ENCODE measurements around the gene JTB.

- TF ChIP-seq POLR2A (IDR thresholded peaks at IDR 0.05; ENCODE audit: low read depth, low read length) (no peak), BHLHE40 (IDR thresholded peaks at IDR 0.05; ENCODE audit: low read depth, low read length) (no peak), CTCF (conservative IDR thresholded peaks at IDR 0.05; ENCODE audit: low read depth, low read length) (no peak), RCOR1 (IDR thresholded peaks at IDR 0.05; ENCODE audit: insufficient replicate concordance, low read length) (no peak), MXI1 (IDR thresholded peaks at IDR 0.05; ENCODE audit: borderline replicate concordance, low read depth, low read length) (no peak), MAFK (IDR thresholded peaks at IDR 0.05; ENCODE audit: low read depth, low read length) (no peak), RFX5 (IDR thresholded peaks at IDR 0.05; ENCODE audit: low read depth, low read length) (no peak), FOS (IDR thresholded peaks at IDR 0.05; ENCODE audit: low read depth, low read length) (no peak), RAD21 (IDR thresholded peaks at IDR 0.05; ENCODE audit: low read length) (no peak), SMC3 (IDR thresholded peaks at IDR 0.05; ENCODE audit: low read depth, low read length) (no peak)
- TF ChIP-seq, protein P1, sequence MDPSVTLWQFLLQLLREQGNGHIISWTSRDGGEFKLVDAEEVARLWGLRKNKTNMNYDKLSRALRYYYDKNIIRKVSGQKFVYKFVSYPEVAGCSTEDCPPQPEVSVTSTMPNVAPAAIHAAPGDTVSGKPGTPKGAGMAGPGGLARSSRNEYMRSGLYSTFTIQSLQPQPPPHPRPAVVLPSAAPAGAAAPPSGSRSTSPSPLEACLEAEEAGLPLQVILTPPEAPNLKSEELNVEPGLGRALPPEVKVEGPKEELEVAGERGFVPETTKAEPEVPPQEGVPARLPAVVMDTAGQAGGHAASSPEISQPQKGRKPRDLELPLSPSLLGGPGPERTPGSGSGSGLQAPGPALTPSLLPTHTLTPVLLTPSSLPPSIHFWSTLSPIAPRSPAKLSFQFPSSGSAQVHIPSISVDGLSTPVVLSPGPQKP (IDR thresholded peaks at IDR 0.05; ENCODE audit: borderline replicate concordance, low read depth, low read length) = no peak
These were observed 38.0 kb downstream of the JTB start for GRCh38 chr1:153939476-153939875.
